ENCODE results near the gene MYL11.

The MYL11 gene

GRCh38 chr16:30369091-30369937 is 5.3 kb upstream of the MYL11 start:
- peak overlapping the region; percentile 44 for H3K27ac ChIP-seq (ENCODE audit: low read depth, low read length)
- peak overlapping the region; percentile 96 for H3K9ac ChIP-seq (ENCODE audit: low read length)
- no peaks in the 10 kb centered on the region for H3K9me2 ChIP-seq (replicated peaks; ENCODE audit: insufficient read depth, low read length)
- H4K20me1 ChIP-seq (ENCODE audit: low read depth, low read length), result no peaks in the 10 kb centered on the region; the same call in 1 of the 2 replicates
- no peaks in the 10 kb centered on the region for H3K9me3 ChIP-seq (ENCODE audit: insufficient read depth, low read length)
- no peaks in the 10 kb centered on the region for H3K27me3 ChIP-seq (ENCODE audit: low read length)
- H3K79me2 ChIP-seq (ENCODE audit: insufficient read depth, low read length), result peaks cover 56% of the 10 kb centered on the region
- H3F3A ChIP-seq (ENCODE audit: insufficient read depth), result peaks cover 14% of the 10 kb centered on the region
- H3K36me3 ChIP-seq (ENCODE audit: low read length), result no peaks in the 10 kb centered on the region
- peak overlapping the region; percentile 73 for H3K4me3 ChIP-seq (ENCODE audit: insufficient read depth, low read length, poor library complexity, severe bottlenecking)
- H2AFZ ChIP-seq (ENCODE audit: low read depth, low read length, severe bottlenecking), result no peak overlapping the region
- no peak for TF ChIP-seq EZH2phosphoT487 (conservative IDR thresholded peaks at IDR 0.05; ENCODE audit: low read length)
- TF ChIP-seq, protein P1, sequence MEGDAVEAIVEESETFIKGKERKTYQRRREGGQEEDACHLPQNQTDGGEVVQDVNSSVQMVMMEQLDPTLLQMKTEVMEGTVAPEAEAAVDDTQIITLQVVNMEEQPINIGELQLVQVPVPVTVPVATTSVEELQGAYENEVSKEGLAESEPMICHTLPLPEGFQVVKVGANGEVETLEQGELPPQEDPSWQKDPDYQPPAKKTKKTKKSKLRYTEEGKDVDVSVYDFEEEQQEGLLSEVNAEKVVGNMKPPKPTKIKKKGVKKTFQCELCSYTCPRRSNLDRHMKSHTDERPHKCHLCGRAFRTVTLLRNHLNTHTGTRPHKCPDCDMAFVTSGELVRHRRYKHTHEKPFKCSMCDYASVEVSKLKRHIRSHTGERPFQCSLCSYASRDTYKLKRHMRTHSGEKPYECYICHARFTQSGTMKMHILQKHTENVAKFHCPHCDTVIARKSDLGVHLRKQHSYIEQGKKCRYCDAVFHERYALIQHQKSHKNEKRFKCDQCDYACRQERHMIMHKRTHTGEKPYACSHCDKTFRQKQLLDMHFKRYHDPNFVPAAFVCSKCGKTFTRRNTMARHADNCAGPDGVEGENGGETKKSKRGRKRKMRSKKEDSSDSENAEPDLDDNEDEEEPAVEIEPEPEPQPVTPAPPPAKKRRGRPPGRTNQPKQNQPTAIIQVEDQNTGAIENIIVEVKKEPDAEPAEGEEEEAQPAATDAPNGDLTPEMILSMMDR (IDR thresholded peaks at IDR 0.05; ENCODE audit: insufficient read depth, low read length, poor library complexity, severe bottlenecking), result no peak
- peak overlapping the region; percentile 83 for H3K4me2 ChIP-seq (ENCODE audit: low read depth, low read length, poor library complexity, severe bottlenecking)

DNA sequence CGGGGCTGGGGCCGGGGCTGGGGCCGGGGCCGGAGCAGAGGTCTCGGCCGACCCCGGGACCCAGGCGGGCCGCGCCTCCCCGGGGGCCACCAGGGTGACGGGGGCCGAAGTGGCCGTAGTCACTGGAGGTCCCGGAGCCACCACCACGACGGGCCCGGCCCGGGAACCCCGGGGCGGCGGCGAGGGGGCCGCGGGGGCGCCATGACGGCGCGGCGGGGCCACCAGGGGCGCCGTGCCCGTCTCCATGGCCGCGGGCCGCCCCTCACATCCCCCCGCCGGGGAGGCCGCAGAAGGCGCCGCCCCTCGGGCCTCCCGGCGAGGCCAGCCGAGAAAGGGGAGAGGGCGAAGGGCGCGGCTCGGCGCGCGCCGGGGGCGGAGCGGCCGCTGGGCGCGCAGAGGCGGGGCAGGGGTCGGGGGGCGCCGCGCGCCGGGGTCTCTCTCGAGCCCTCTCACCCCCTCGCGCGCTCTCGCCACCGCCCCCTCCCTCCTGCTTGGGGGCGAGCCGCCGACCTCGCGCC is 4.6 kb upstream of the MYL11 start:
- H2AFZ ChIP-seq (ENCODE audit: low read depth, low read length, severe bottlenecking), result no peak overlapping the region
- H3K27ac ChIP-seq (ENCODE audit: low read depth, low read length), result peak overlapping the region; percentile 44
- peaks cover 14% of the 10 kb centered on the region for H3F3A ChIP-seq (ENCODE audit: insufficient read depth)
- H3K9me3 ChIP-seq (ENCODE audit: insufficient read depth, low read length), result no peaks in the 10 kb centered on the region
- no peaks in the 10 kb centered on the region; the same call in 1 of the 2 replicates for H4K20me1 ChIP-seq (ENCODE audit: low read depth, low read length)
- H3K9ac ChIP-seq (ENCODE audit: low read length), result peak overlapping the region; percentile 96
- TF ChIP-seq, protein P1 (IDR thresholded peaks at IDR 0.05; ENCODE audit: insufficient read depth, low read length, poor library complexity, severe bottlenecking), result no peak
- TF ChIP-seq EZH2phosphoT487 (conservative IDR thresholded peaks at IDR 0.05; ENCODE audit: low read length), result no peak
- peak overlapping the region; percentile 83 for H3K4me2 ChIP-seq (ENCODE audit: low read depth, low read length, poor library complexity, severe bottlenecking)
- no peaks in the 10 kb centered on the region for H3K9me2 ChIP-seq (replicated peaks; ENCODE audit: insufficient read depth, low read length)
- H3K4me3 ChIP-seq (ENCODE audit: insufficient read depth, low read length, poor library complexity, severe bottlenecking), result peak overlapping the region; percentile 73
- H3K79me2 ChIP-seq (ENCODE audit: insufficient read depth, low read length), result peaks cover 49% of the 10 kb centered on the region
- H3K27me3 ChIP-seq (ENCODE audit: low read length), result no peaks in the 10 kb centered on the region
- no peaks in the 10 kb centered on the region for H3K36me3 ChIP-seq (ENCODE audit: low read length)

- H3K36me3 ChIP-seq (ENCODE audit: low read length), result no peaks in the 10 kb centered on the region
- H3F3A ChIP-seq (ENCODE audit: insufficient read depth), result peaks cover 14% of the 10 kb centered on the region
- H3K4me2 ChIP-seq (ENCODE audit: low read depth, low read length, poor library complexity, severe bottlenecking), result peak within 1 kb of the TSS; percentile 83
- no peaks in the 10 kb centered on the region for H3K9me3 ChIP-seq (ENCODE audit: insufficient read depth, low read length)
- peak within 1 kb of the TSS; percentile 76 for H3K27ac ChIP-seq (ENCODE audit: low read depth, low read length)
- peak within 1 kb of the TSS; percentile 96 for H3K9ac ChIP-seq (ENCODE audit: low read length)
- H3K79me2 ChIP-seq (ENCODE audit: insufficient read depth, low read length), result peaks cover 43% of the 10 kb centered on the region
- H2AFZ ChIP-seq (ENCODE audit: low read depth, low read length, severe bottlenecking), result no peak within 1 kb of the TSS
- TF ChIP-seq, protein P1 (IDR thresholded peaks at IDR 0.05; ENCODE audit: insufficient read depth, low read length, poor library complexity, severe bottlenecking), result no peak
- no peak for TF ChIP-seq EZH2phosphoT487 (conservative IDR thresholded peaks at IDR 0.05; ENCODE audit: low read length)
- peak within 1 kb of the TSS; percentile 73 for H3K4me3 ChIP-seq (ENCODE audit: insufficient read depth, low read length, poor library complexity, severe bottlenecking)
- no peaks in the 10 kb centered on the region for H3K27me3 ChIP-seq (ENCODE audit: low read length)
- H3K9me2 ChIP-seq (replicated peaks; ENCODE audit: insufficient read depth, low read length), result no peaks in the 10 kb centered on the region
- H4K20me1 ChIP-seq (ENCODE audit: low read depth, low read length), result no peaks in the 10 kb centered on the region; the same call in 1 of the 2 replicates
These were observed 4.0 kb upstream of the MYL11 start, which contains the start of gene TBC1D10B for GRCh38 chr16:30370456-30371247. TSS of gene TBC1D10B (minus strand) at chr16:30370494. CDS start at chr16:30370183, 311 bp downstream.
